Measurements from ENCODE around the gene ANXA8L1. TPM values are rescaled to one million over a fixed set of nuclear protein-coding genes. Genes with fewer than 3 reads are reported as not detected.
"Not testable (repeated sequence)": the region's sequence is repeated elsewhere in the genome, so short reads cannot be mapped to it uniquely, and the experiment has no call there.

ANXA8L1 gene
- total and polyA plus RNA-seq, 2 donors (not counting 1 experiment from before 2014, with no cell fraction given), result 0.05 TPM; not detected in 1

DNA sequence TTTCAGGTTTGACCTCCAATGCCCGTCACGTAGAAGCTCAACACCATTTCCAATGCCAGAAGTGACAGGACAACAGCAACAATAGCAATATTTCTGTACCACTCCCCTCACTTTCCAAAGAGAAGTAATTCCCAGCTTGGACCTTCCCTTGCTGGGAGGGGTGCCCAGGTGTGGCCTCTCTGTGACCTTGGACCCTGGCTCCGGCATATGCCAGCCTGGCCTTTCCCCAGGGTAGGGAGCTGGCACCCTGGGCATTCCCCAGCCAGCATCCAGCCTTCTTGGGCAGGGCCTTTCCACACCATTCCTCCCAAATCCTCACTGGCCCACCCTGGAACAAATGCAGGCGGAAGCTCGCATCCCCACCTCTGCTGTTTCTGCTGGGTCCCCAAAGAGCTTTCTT lies 37.1 kb downstream of the ANXA8L1 start:
- H3K4me2 ChIP-seq (ENCODE audit: extremely low read depth, insufficient read depth, low read length); H4K20me1 ChIP-seq (ENCODE audit: control insufficient read depth, extremely low read depth, insufficient read depth, low read length); H3K4me3 ChIP-seq (replicated peaks in 1 of 4; ENCODE audit: control extremely low read depth in 1 of 4, insufficient read depth in 1 of 4, low read depth in 3 of 4, low read length in 4 of 4); H3K9me3 ChIP-seq (ENCODE audit: control insufficient read depth, insufficient read depth, low read depth, low read length); H3K79me2 ChIP-seq (ENCODE audit: control insufficient read depth, insufficient read depth, low read length); H3K4me1 ChIP-seq (ENCODE audit: control insufficient read depth, extremely low read depth, insufficient read depth, low read length); H3K36me3 ChIP-seq (ENCODE audit: control insufficient read depth, insufficient read depth, low read length); H3K27ac ChIP-seq (ENCODE audit: insufficient read depth, low read length); DNase-seq (ENCODE audit: low read depth in 2 of 2); H3K9ac ChIP-seq (ENCODE audit: insufficient read depth, low read length); H3K27me3 ChIP-seq (ENCODE audit: control insufficient read depth, insufficient read depth, low read length); H2AFZ ChIP-seq (ENCODE audit: low read length): not testable (repeated sequence)

DNA sequence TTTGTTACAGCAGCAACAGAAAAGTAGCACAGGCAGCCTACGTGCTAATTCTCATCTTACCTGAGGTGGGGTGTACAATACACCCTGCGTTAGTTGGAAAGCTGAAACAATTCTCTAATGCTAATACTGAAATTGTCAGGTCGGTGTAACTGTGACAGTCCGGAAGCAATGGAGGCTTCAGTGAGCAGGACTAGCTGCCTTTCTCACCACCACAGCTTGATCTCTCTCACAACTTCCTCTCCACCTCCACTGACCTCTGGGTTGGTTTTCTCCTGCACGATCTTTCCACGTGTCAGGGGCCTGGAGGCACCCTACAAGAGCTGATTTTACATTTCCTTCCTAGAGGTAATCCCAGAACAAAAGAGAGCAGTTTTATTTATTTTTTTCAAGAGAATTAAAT lies 39.7 kb downstream of the ANXA8L1 start:
- not testable (repeated sequence) for H3K4me2 ChIP-seq (ENCODE audit: extremely low read depth, insufficient read depth, low read length); H4K20me1 ChIP-seq (ENCODE audit: control insufficient read depth, extremely low read depth, insufficient read depth, low read length); DNase-seq (ENCODE audit: low read depth in 2 of 2); H3K27me3 ChIP-seq (ENCODE audit: control insufficient read depth, insufficient read depth, low read length); H3K36me3 ChIP-seq (ENCODE audit: control insufficient read depth, insufficient read depth, low read length); H3K27ac ChIP-seq (ENCODE audit: insufficient read depth, low read length); H3K4me3 ChIP-seq (replicated peaks in 1 of 4; ENCODE audit: control extremely low read depth in 1 of 4, insufficient read depth in 1 of 4, low read depth in 3 of 4, low read length in 4 of 4); H3K4me1 ChIP-seq (ENCODE audit: control insufficient read depth, extremely low read depth, insufficient read depth, low read length); H3K9ac ChIP-seq (ENCODE audit: insufficient read depth, low read length); H3K9me3 ChIP-seq (ENCODE audit: control insufficient read depth, insufficient read depth, low read depth, low read length); H3K79me2 ChIP-seq (ENCODE audit: control insufficient read depth, insufficient read depth, low read length); H2AFZ ChIP-seq (ENCODE audit: low read length)

DNA sequence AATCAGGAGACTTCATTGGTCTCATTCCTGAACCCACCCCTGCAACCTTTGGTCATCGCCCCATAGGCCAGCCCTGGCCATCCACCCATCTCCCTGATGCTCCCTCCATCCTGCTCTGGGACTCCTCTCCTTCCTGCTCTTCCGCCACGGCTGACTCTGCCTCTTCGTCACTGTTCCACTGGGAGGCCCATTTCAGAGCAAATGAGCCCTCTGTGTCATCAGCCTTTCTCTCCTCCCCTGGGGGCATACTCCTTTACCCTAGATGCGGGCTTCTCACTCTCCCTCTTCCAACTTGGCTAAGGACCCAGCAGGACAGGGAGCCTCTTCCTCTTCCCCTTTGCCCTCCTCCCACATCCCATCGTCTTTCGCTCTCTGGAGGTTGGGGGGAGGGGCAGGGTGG lies 42.7 kb downstream of the ANXA8L1 start:
- not testable (repeated sequence) for DNase-seq (ENCODE audit: low read depth in 2 of 2); H3K9me3 ChIP-seq (ENCODE audit: control insufficient read depth, insufficient read depth, low read depth, low read length); H3K79me2 ChIP-seq (ENCODE audit: control insufficient read depth, insufficient read depth, low read length); H2AFZ ChIP-seq (ENCODE audit: low read length); H3K36me3 ChIP-seq (ENCODE audit: control insufficient read depth, insufficient read depth, low read length); H3K4me1 ChIP-seq (ENCODE audit: control insufficient read depth, extremely low read depth, insufficient read depth, low read length); H3K27ac ChIP-seq (ENCODE audit: insufficient read depth, low read length); H4K20me1 ChIP-seq (ENCODE audit: control insufficient read depth, extremely low read depth, insufficient read depth, low read length); H3K9ac ChIP-seq (ENCODE audit: insufficient read depth, low read length); H3K4me2 ChIP-seq (ENCODE audit: extremely low read depth, insufficient read depth, low read length); H3K27me3 ChIP-seq (ENCODE audit: control insufficient read depth, insufficient read depth, low read length); H3K4me3 ChIP-seq (replicated peaks in 1 of 4; ENCODE audit: control extremely low read depth in 1 of 4, insufficient read depth in 1 of 4, low read depth in 3 of 4, low read length in 4 of 4)

DNA sequence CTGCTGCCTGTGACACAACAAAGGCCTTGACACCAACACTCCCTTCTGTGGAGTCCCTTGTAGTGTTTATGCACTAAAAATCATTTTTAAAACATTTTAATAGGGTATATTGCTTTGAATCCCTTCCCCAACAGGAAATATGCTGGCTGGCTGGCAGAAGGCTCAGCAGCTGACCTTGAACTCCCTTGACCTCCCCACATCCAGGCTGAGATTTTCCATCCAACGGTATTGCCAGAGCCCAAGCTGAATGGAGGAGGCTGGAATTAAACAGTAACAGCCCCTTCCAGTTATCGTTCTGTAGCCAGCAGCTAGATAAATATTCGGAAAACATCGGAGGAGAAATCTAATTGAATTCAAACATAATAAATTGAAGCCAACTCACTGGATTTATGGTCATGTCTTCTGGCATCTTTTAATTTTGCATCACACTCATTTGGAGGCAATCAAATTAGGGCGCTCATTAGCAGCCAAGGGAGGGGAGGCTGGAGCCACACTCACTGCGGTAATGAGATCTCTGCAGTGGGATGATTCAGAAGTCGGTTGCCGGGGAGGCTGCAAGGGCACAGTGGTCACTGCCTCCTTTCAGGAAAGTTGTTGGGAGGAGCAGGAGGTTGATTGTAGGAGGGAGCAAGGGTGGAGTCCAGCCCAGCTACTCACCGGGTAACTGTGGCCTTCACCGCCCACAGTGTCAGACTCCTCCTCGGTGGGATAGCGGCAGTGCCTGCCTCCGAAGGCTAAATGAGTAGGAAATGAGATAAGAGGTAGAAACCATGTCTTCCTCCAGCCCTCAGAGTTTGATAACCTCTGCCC lies 44.2 kb downstream of the ANXA8L1 start:
- not testable (repeated sequence) for H2AFZ ChIP-seq (ENCODE audit: low read length); DNase-seq (ENCODE audit: low read depth in 2 of 2); H3K79me2 ChIP-seq (ENCODE audit: control insufficient read depth, insufficient read depth, low read length); H3K9ac ChIP-seq (ENCODE audit: insufficient read depth, low read length); H3K4me2 ChIP-seq (ENCODE audit: extremely low read depth, insufficient read depth, low read length); H3K27ac ChIP-seq (ENCODE audit: insufficient read depth, low read length); H3K9me3 ChIP-seq (ENCODE audit: control insufficient read depth, insufficient read depth, low read depth, low read length); H3K4me3 ChIP-seq (replicated peaks in 1 of 4; ENCODE audit: control extremely low read depth in 1 of 4, insufficient read depth in 1 of 4, low read depth in 3 of 4, low read length in 4 of 4); H3K27me3 ChIP-seq (ENCODE audit: control insufficient read depth, insufficient read depth, low read length); H4K20me1 ChIP-seq (ENCODE audit: control insufficient read depth, extremely low read depth, insufficient read depth, low read length); H3K36me3 ChIP-seq (ENCODE audit: control insufficient read depth, insufficient read depth, low read length); H3K4me1 ChIP-seq (ENCODE audit: control insufficient read depth, extremely low read depth, insufficient read depth, low read length)

DNA sequence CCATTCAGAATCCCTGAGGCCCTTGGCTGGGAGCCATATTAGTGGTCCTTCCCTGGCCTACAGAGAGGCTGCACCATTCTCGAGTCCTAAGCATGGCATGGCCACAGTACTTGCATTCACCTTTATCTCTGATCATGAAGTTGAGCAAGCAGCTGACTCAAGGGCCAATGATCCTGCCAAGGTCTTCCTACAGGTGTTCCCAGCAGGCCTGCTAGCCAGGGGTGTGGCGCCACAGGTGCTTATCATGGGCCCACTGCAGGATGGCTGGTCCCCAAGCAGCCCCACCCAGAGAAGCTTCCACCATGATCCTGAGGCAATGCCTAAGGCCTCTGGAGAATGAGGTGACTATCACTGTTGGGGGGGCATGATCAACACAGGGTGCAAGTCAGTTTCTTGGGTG lies 48.0 kb downstream of the ANXA8L1 start:
- H4K20me1 ChIP-seq (ENCODE audit: control insufficient read depth, extremely low read depth, insufficient read depth, low read length); H3K9me3 ChIP-seq (ENCODE audit: control insufficient read depth, insufficient read depth, low read depth, low read length); H3K36me3 ChIP-seq (ENCODE audit: control insufficient read depth, insufficient read depth, low read length); DNase-seq (ENCODE audit: low read depth in 2 of 2); H2AFZ ChIP-seq (ENCODE audit: low read length); H3K79me2 ChIP-seq (ENCODE audit: control insufficient read depth, insufficient read depth, low read length); H3K4me2 ChIP-seq (ENCODE audit: extremely low read depth, insufficient read depth, low read length); H3K27ac ChIP-seq (ENCODE audit: insufficient read depth, low read length); H3K9ac ChIP-seq (ENCODE audit: insufficient read depth, low read length); H3K4me1 ChIP-seq (ENCODE audit: control insufficient read depth, extremely low read depth, insufficient read depth, low read length); H3K4me3 ChIP-seq (replicated peaks in 1 of 4; ENCODE audit: control extremely low read depth in 1 of 4, insufficient read depth in 1 of 4, low read depth in 3 of 4, low read length in 4 of 4); H3K27me3 ChIP-seq (ENCODE audit: control insufficient read depth, insufficient read depth, low read length): not testable (repeated sequence)

DNA sequence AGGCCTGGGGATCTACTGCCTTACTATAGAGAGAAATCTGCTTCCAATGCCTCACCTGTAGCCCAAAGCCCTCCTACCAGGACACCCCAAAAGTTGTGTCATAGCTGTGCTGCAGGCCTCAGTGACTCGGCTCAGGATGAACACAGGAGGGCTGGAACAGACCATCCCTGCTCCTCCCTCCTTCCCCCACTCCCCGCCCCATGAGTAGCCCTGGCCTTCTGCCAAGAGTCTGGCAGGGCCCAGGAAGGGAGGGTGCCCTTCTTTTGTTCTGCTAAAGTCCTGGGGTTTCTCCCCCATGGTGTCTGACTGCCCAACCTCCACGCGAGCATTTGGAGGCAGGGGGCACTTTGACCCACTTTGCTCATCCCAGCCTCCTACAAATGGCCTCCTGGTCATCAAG lies 65.4 kb downstream of the ANXA8L1 start:
- not testable (repeated sequence) for H3K4me1 ChIP-seq (ENCODE audit: control insufficient read depth, extremely low read depth, insufficient read depth, low read length); H3K27me3 ChIP-seq (ENCODE audit: control insufficient read depth, insufficient read depth, low read length); DNase-seq (ENCODE audit: low read depth in 2 of 2); H4K20me1 ChIP-seq (ENCODE audit: control insufficient read depth, extremely low read depth, insufficient read depth, low read length); H2AFZ ChIP-seq (ENCODE audit: low read length); H3K27ac ChIP-seq (ENCODE audit: insufficient read depth, low read length); H3K4me3 ChIP-seq (replicated peaks in 1 of 4; ENCODE audit: control extremely low read depth in 1 of 4, insufficient read depth in 1 of 4, low read depth in 3 of 4, low read length in 4 of 4); H3K36me3 ChIP-seq (ENCODE audit: control insufficient read depth, insufficient read depth, low read length); H3K4me2 ChIP-seq (ENCODE audit: extremely low read depth, insufficient read depth, low read length); H3K9me3 ChIP-seq (ENCODE audit: control insufficient read depth, insufficient read depth, low read depth, low read length); H3K79me2 ChIP-seq (ENCODE audit: control insufficient read depth, insufficient read depth, low read length); H3K9ac ChIP-seq (ENCODE audit: insufficient read depth, low read length)
